HepG2 (cell line): Measurements from ENCODE around the gene NBEA. TPM values are rescaled to one million over a fixed set of nuclear protein-coding genes. Genes with fewer than 3 reads are reported as not detected.

Experiments
- ATAC-seq: fragments of 200-7000 bp; cut with Tn5 transposase; 3 replicates; pipeline ENCODE4 v1.9.1; 2020; ENCODE audit warnings: mild to moderate bottlenecking, moderate library complexity
- BruUV-seq: library from RNA; stranded (reverse); fragments of 400-500 nt; replicated peaks from 2 replicates; lab custom pipeline; 2021; lab: Mats Ljungman, UMichigan
- CTCF ChIA-PET: fragments of 300-600 bp; formaldehyde crosslinking; extraction: SDS; loops from one replicate; lab custom pipeline; 2021; ENCODE audit warnings: low total read pairs, inconsistent platforms, low intra/inter-chr PET ratio; lab: Yijun Ruan, JAX
- POLR2A ChIA-PET: fragments of 350-600 bp; sonication (Branson Sonifier 250); formaldehyde crosslinking; loops from one replicate; lab custom pipeline; 2020; ENCODE audit warnings: antibody characterized with exemption, inconsistent platforms; lab: Yijun Ruan, JAX
- DNase-seq: peaks from one replicate; pipeline ENCODE4 v3.0.0-alpha.2; 2015; ENCODE audit warnings: low spot score
- FAIRE-seq: peaks from 3 replicates; lab custom pipeline; 2011; peaks lifted over from hg19 to GRCh38; lab: Jason Lieb, UNC
- H2AFZ ChIP-seq: one replicate; pipeline ENCODE4 v1.6.1; 2011; ENCODE audit warnings: low read length, inconsistent platforms
- H3K27ac ChIP-seq: fragments of 300-600 bp; 3 replicates; pipeline ENCODE4 v1.8.0; 2011; ENCODE audit warnings: mixed run types, mild to moderate bottlenecking, mixed read lengths, low read length, inconsistent platforms; ENCODE audit not compliant: insufficient read depth; ENCODE audit errors: extremely low read length
- H3K27me3 ChIP-seq, 2 experiments: fragments of 200-600 bp in 1 of 2; 2 replicates in 1 of 2; 3 replicates in 1 of 2; pipeline versions ENCODE4 v1.6.0 to v1.8.0; 2011; ENCODE audit warnings: low read length in 2 of 2, mild to moderate bottlenecking in 2 of 2, moderate library complexity in 2 of 2, inconsistent platforms in 1 of 2; ENCODE audit not compliant: insufficient read depth in 2 of 2, control insufficient read depth in 1 of 2
- H3K36me3 ChIP-seq, 2 experiments: fragments of 200-600 bp in 1 of 2; replicated peaks in 1 of 2; 2 replicates in 1 of 2; 3 replicates in 1 of 2; pipeline versions ENCODE4 v1.5.1 to v1.8.0; 2011; ENCODE audit warnings: low read length in 2 of 2, inconsistent platforms in 1 of 2; ENCODE audit not compliant: insufficient read depth in 2 of 2, control insufficient read depth in 1 of 2
- H3K4me1 ChIP-seq: 2 replicates; pipeline ENCODE4 v1.5.1; 2012; ENCODE audit warnings: low read length, inconsistent platforms; ENCODE audit not compliant: insufficient read depth
- H3K4me2 ChIP-seq: 2 replicates; pipeline ENCODE4 v1.6.0; 2011; ENCODE audit warnings: low read depth, low read length, inconsistent platforms
- H3K4me3 ChIP-seq, 3 experiments: fragments of 200-600 bp in 1 of 3; sonication (generic), shearing (Covaris generic) in 1 of 3; replicated peaks in 1 of 3; 2 replicates each; pipeline ENCODE4 v1.5.1; 2011 to 2016; ENCODE audit warnings: low read length in 3 of 3, inconsistent platforms in 2 of 3, low read depth in 2 of 3, mild to moderate bottlenecking in 2 of 3, control low read depth in 1 of 3, mixed read lengths in 1 of 3; ENCODE audit not compliant: insufficient read depth in 1 of 3
- H3K79me2 ChIP-seq: one replicate; pipeline ENCODE4 v1.6.1; 2011; ENCODE audit warnings: low read length, inconsistent platforms; ENCODE audit not compliant: insufficient read depth
- H3K9ac ChIP-seq: 2 replicates; pipeline ENCODE4 v1.6.0; 2011; ENCODE audit warnings: mild to moderate bottlenecking, low read depth, low read length, inconsistent platforms; ENCODE audit not compliant: insufficient read depth
- H3K9me3 ChIP-seq: 2 replicates; pipeline ENCODE4 v1.5.1; 2012; ENCODE audit warnings: mild to moderate bottlenecking, low read length
- H4K20me1 ChIP-seq: 2 replicates; pipeline ENCODE4 v1.6.0; 2011; ENCODE audit warnings: inconsistent platforms, mild to moderate bottlenecking, low read length, moderate library complexity; ENCODE audit not compliant: insufficient read depth
- E2F2 ChIP-seq: sonication (generic); formaldehyde crosslinking; IDR thresholded peaks from 2 replicates; pipeline ENCODE4 v1.4.0; 2020; ENCODE audit warnings: missing genetic modification reagents, borderline replicate concordance
- RARA ChIP-seq: IDR thresholded peaks from 2 replicates; pipeline ENCODE4 v1.6.1; 2016; ENCODE audit warnings: missing genetic modification reagents, missing compliant biosample characterization
- TGIF2 ChIP-seq: IDR thresholded peaks from 2 replicates; pipeline ENCODE4 v1.6.1; 2016; ENCODE audit warnings: control low read depth, missing compliant biosample characterization
- USF2 ChIP-seq, 2 experiments: sonication (generic) in 1 of 2; formaldehyde crosslinking in 1 of 2; IDR thresholded peaks; 2 replicates each; pipeline versions ENCODE4 v1.5.1 to v1.6.1; 2011 to 2020; ENCODE audit warnings: borderline replicate concordance in 1 of 2, low read depth in 1 of 2, low read length in 1 of 2, mild to moderate bottlenecking in 1 of 2, missing genetic modification reagents in 1 of 2, moderate library complexity in 1 of 2
- ZNF446 ChIP-seq: sonication (generic); formaldehyde crosslinking; IDR thresholded peaks from 2 replicates; pipeline ENCODE4 v1.5.0; 2020; ENCODE audit warnings: mild to moderate bottlenecking, missing genetic modification reagents
- ZSCAN20 ChIP-seq: sonication (generic); formaldehyde crosslinking; IDR thresholded peaks from 2 replicates; pipeline ENCODE4 v1.4.0; 2020; ENCODE audit warnings: missing genetic modification reagents, mild to moderate bottlenecking, borderline replicate concordance
- WGBS: methylation state at CpG from one replicate; pipeline ENCODE4 v1.1.6; 2017; ENCODE audit warnings: low lambda C conversion rate; 5-methylcytosine and 5-hydroxymethylcytosine counted together
- in situ Hi-C: cut with HindIII; loops from 2 replicates; pipeline ENCODE4 v1.10.0; 2017; ENCODE audit warnings: low pct_unique_long_range_greater_than_20kb; ENCODE audit not compliant: extremely low pct_ligation_motif_present
- intact Hi-C: fragments of 100-400 bp; cut with micrococcal nuclease; formaldehyde crosslinking; loops from one replicate; pipeline ENCODE4 v1.10.0; 2022; ENCODE audit not compliant: unreplicated experiment
- polyA plus RNA-seq, 8 experiments: library from polyadenylated mRNA; depleted of rRNA in 3 of 8; stranded (reverse) in 7 of 8; unstranded in 1 of 8; fragments of >200 nt; fragmentation: Illumina TruSeq in 4 of 8; extraction: Trizol in 4 of 8; gene quantifications; 2 replicates each; pipeline versions ENCODE4 v1.2.1 to v1.2.3, GENCODE V29; 2011 to 2016; ENCODE audit warnings: low read depth in 4 of 8, missing spikeins in 1 of 8, mixed read lengths in 1 of 8; ENCODE audit not compliant: insufficient read depth in 1 of 8
- total RNA-seq, 5 experiments: library from RNA; depleted of rRNA; stranded (reverse); fragments of >200 nt; fragmentation: Illumina TruSeq; extraction: Trizol; gene quantifications; 2 replicates each; pipeline ENCODE4 v1.2.3, GENCODE V29; 2016; ENCODE audit warnings: low read depth in 1 of 5

The NBEA gene
- total and polyA plus RNA-seq, 2 of the 13 experiments (the other 11 are each of a cell fraction or from before 2014, with no cell fraction given), result 2.7 to 2.8 TPM

GRCh38 chr13:35471706-35472322, 529.7 kb downstream of the NBEA start:
- in situ Hi-C loops, result no loop called here
- BruUV-seq, result no TSS peak
- DNase-seq (no peak), ATAC-seq (no peak), FAIRE-seq (no peak)
- Histone ChIP-seq H3K9ac (no peak overlapping the region), H2AFZ (no peak overlapping the region), H3K9me3 (no peaks in the 10 kb centered on the region), H3K79me2 (no peaks in the 10 kb centered on the region), H3K4me2 (no peak overlapping the region), H3K4me3 (no peak overlapping the region), H3K36me3 (no peaks in the 10 kb centered on the region), H4K20me1 (no peaks in the 10 kb centered on the region), H3K27me3 (no peaks in the 10 kb centered on the region; a peak in 1 of 5 replicates), H3K4me1 (no peaks in the 10 kb centered on the region), H3K27ac (no peak overlapping the region)
- intact Hi-C loops, result no loop called here
- ChIA-PET POLR2A (no interaction called here), CTCF (no interaction called here)
- no peak for TF ChIP-seq TGIF2 (CRISPR knock-in tag)
- no peak for TF ChIP-seq E2F2 (CRISPR knock-in tag)
- TF ChIP-seq RARA (CRISPR knock-in tag), result no peak
- no peak for TF ChIP-seq ZNF446
- no peak for TF ChIP-seq ZSCAN20 (CRISPR knock-in tag)
- TF ChIP-seq USF2 (IDR thresholded peaks at IDR 0.05; ENCODE audit: low read depth, low read length), result no peak
- TF ChIP-seq USF2 (CRISPR knock-in tag; IDR thresholded peaks at IDR 0.05; ENCODE audit: borderline replicate concordance), result no peak
- 84% methylated on average over 28 of the region's 28 CpGs for WGBS
